HepG2 (cell line): Measurements from ENCODE around the gene MTSS2. TPM values are rescaled to one million over a fixed set of nuclear protein-coding genes. Genes with fewer than 3 reads are reported as not detected.

Experiments
- ATAC-seq: fragments of 200-7000 bp; cut with Tn5 transposase; 3 replicates; pipeline ENCODE4 v1.9.1; 2020; ENCODE audit warnings: mild to moderate bottlenecking, moderate library complexity
- BruUV-seq: library from RNA; stranded (reverse); fragments of 400-500 nt; replicated peaks from 2 replicates; lab custom pipeline; 2021; lab: Mats Ljungman, UMichigan
- CTCF ChIA-PET: fragments of 300-600 bp; formaldehyde crosslinking; extraction: SDS; loops from one replicate; lab custom pipeline; 2021; ENCODE audit warnings: low total read pairs, inconsistent platforms, low intra/inter-chr PET ratio; lab: Yijun Ruan, JAX
- POLR2A ChIA-PET: fragments of 350-600 bp; sonication (Branson Sonifier 250); formaldehyde crosslinking; loops from one replicate; lab custom pipeline; 2020; ENCODE audit warnings: antibody characterized with exemption, inconsistent platforms; lab: Yijun Ruan, JAX
- DNase-seq: peaks from one replicate; pipeline ENCODE4 v3.0.0-alpha.2; 2015; ENCODE audit warnings: low spot score
- FAIRE-seq: peaks from 3 replicates; lab custom pipeline; 2011; peaks lifted over from hg19 to GRCh38; lab: Jason Lieb, UNC
- H2AFZ ChIP-seq: one replicate; pipeline ENCODE4 v1.6.1; 2011; ENCODE audit warnings: low read length, inconsistent platforms
- H3K27ac ChIP-seq: fragments of 300-600 bp; 3 replicates; pipeline ENCODE4 v1.8.0; 2011; ENCODE audit warnings: mixed run types, mild to moderate bottlenecking, mixed read lengths, low read length, inconsistent platforms; ENCODE audit not compliant: insufficient read depth; ENCODE audit errors: extremely low read length
- H3K27me3 ChIP-seq, 2 experiments: fragments of 200-600 bp in 1 of 2; 2 replicates in 1 of 2; 3 replicates in 1 of 2; pipeline versions ENCODE4 v1.6.0 to v1.8.0; 2011; ENCODE audit warnings: low read length in 2 of 2, mild to moderate bottlenecking in 2 of 2, moderate library complexity in 2 of 2, inconsistent platforms in 1 of 2; ENCODE audit not compliant: insufficient read depth in 2 of 2, control insufficient read depth in 1 of 2
- H3K36me3 ChIP-seq, 2 experiments: fragments of 200-600 bp in 1 of 2; replicated peaks in 1 of 2; 2 replicates in 1 of 2; 3 replicates in 1 of 2; pipeline versions ENCODE4 v1.5.1 to v1.8.0; 2011; ENCODE audit warnings: low read length in 2 of 2, inconsistent platforms in 1 of 2; ENCODE audit not compliant: insufficient read depth in 2 of 2, control insufficient read depth in 1 of 2
- H3K4me1 ChIP-seq: 2 replicates; pipeline ENCODE4 v1.5.1; 2012; ENCODE audit warnings: low read length, inconsistent platforms; ENCODE audit not compliant: insufficient read depth
- H3K4me2 ChIP-seq: 2 replicates; pipeline ENCODE4 v1.6.0; 2011; ENCODE audit warnings: low read depth, low read length, inconsistent platforms
- H3K4me3 ChIP-seq, 3 experiments: fragments of 200-600 bp in 1 of 3; sonication (generic), shearing (Covaris generic) in 1 of 3; replicated peaks in 1 of 3; 2 replicates each; pipeline ENCODE4 v1.5.1; 2011 to 2016; ENCODE audit warnings: low read length in 3 of 3, inconsistent platforms in 2 of 3, low read depth in 2 of 3, mild to moderate bottlenecking in 2 of 3, control low read depth in 1 of 3, mixed read lengths in 1 of 3; ENCODE audit not compliant: insufficient read depth in 1 of 3
- H3K79me2 ChIP-seq: one replicate; pipeline ENCODE4 v1.6.1; 2011; ENCODE audit warnings: low read length, inconsistent platforms; ENCODE audit not compliant: insufficient read depth
- H3K9ac ChIP-seq: 2 replicates; pipeline ENCODE4 v1.6.0; 2011; ENCODE audit warnings: mild to moderate bottlenecking, low read depth, low read length, inconsistent platforms; ENCODE audit not compliant: insufficient read depth
- H3K9me3 ChIP-seq: 2 replicates; pipeline ENCODE4 v1.5.1; 2012; ENCODE audit warnings: mild to moderate bottlenecking, low read length
- H4K20me1 ChIP-seq: 2 replicates; pipeline ENCODE4 v1.6.0; 2011; ENCODE audit warnings: inconsistent platforms, mild to moderate bottlenecking, low read length, moderate library complexity; ENCODE audit not compliant: insufficient read depth
- BCL6 ChIP-seq: IDR thresholded peaks from 2 replicates; pipeline ENCODE4 v1.6.1; 2016; ENCODE audit warnings: missing genetic modification reagents, missing compliant biosample characterization
- BORCS8-MEF2B ChIP-seq: sonication (generic); formaldehyde crosslinking; IDR thresholded peaks from 2 replicates; pipeline ENCODE4 v1.8.0; 2022; ENCODE audit warnings: mild to moderate bottlenecking, missing genetic modification reagents
- FOXJ3 ChIP-seq: sonication (generic); formaldehyde crosslinking; IDR thresholded peaks from 2 replicates; pipeline ENCODE4 v1.4.0; 2020; ENCODE audit warnings: missing genetic modification reagents, mild to moderate bottlenecking, borderline replicate concordance
- KAT8 ChIP-seq: IDR thresholded peaks from 2 replicates; pipeline ENCODE4 v1.6.1; 2016; ENCODE audit warnings: missing genetic modification reagents, missing compliant biosample characterization
- LCORL ChIP-seq, 2 experiments: fragments of 450-650 bp in 1 of 2; sonication (generic) in 1 of 2; formaldehyde crosslinking in 1 of 2; IDR thresholded peaks; 2 replicates each; pipeline versions ENCODE4 v1.5.0 to v1.6.1; 2017 to 2020; ENCODE audit warnings: antibody characterized with exemption in 1 of 2, missing genetic modification reagents in 1 of 2
- MTA1 ChIP-seq: sonication (generic); formaldehyde crosslinking; IDR thresholded peaks from 2 replicates; pipeline ENCODE4 v1.4.0; 2020; ENCODE audit warnings: missing genetic modification reagents, mild to moderate bottlenecking, borderline replicate concordance
- PRPF4 ChIP-seq: fragments of 200-400 bp; formaldehyde crosslinking; IDR thresholded peaks from 2 replicates; pipeline ENCODE4 v1.6.1; 2016; ENCODE audit warnings: low read length, low read depth; ENCODE audit not compliant: poor library complexity, severe bottlenecking
- SMAD1 ChIP-seq: sonication (generic); formaldehyde crosslinking; IDR thresholded peaks from 2 replicates; pipeline ENCODE4 v1.4.0; 2020; ENCODE audit warnings: missing genetic modification reagents, low read depth, mild to moderate bottlenecking, borderline replicate concordance
- ZNF350 ChIP-seq: sonication (generic); formaldehyde crosslinking; IDR thresholded peaks from 2 replicates; pipeline ENCODE4 v1.4.0; 2020; ENCODE audit warnings: mild to moderate bottlenecking, low read depth, missing genetic modification reagents, borderline replicate concordance
- ZNF564 ChIP-seq: sonication (generic); formaldehyde crosslinking; IDR thresholded peaks from 2 replicates; pipeline ENCODE4 v1.8.1; 2023; ENCODE audit warnings: mild to moderate bottlenecking, missing genetic modification reagents
- ZNF761 ChIP-seq: sonication (generic); formaldehyde crosslinking; conservative IDR thresholded peaks from 2 replicates; pipeline ENCODE4 v1.4.0; 2020; ENCODE audit warnings: mild to moderate bottlenecking, missing genetic modification reagents
- ZNF768 ChIP-seq: sonication (generic); formaldehyde crosslinking; IDR thresholded peaks from 2 replicates; pipeline ENCODE4 v1.4.0; 2020; ENCODE audit warnings: missing genetic modification reagents
- WGBS: methylation state at CpG from one replicate; pipeline ENCODE4 v1.1.6; 2017; ENCODE audit warnings: low lambda C conversion rate; 5-methylcytosine and 5-hydroxymethylcytosine counted together
- in situ Hi-C: cut with HindIII; loops from 2 replicates; pipeline ENCODE4 v1.10.0; 2017; ENCODE audit warnings: low pct_unique_long_range_greater_than_20kb; ENCODE audit not compliant: extremely low pct_ligation_motif_present
- intact Hi-C: fragments of 100-400 bp; cut with micrococcal nuclease; formaldehyde crosslinking; loops from one replicate; pipeline ENCODE4 v1.10.0; 2022; ENCODE audit not compliant: unreplicated experiment
- polyA plus RNA-seq, 8 experiments: library from polyadenylated mRNA; depleted of rRNA in 3 of 8; stranded (reverse) in 7 of 8; unstranded in 1 of 8; fragments of >200 nt; fragmentation: Illumina TruSeq in 4 of 8; extraction: Trizol in 4 of 8; gene quantifications; 2 replicates each; pipeline versions ENCODE4 v1.2.1 to v1.2.3, GENCODE V29; 2011 to 2016; ENCODE audit warnings: low read depth in 4 of 8, missing spikeins in 1 of 8, mixed read lengths in 1 of 8; ENCODE audit not compliant: insufficient read depth in 1 of 8
- total RNA-seq, 5 experiments: library from RNA; depleted of rRNA; stranded (reverse); fragments of >200 nt; fragmentation: Illumina TruSeq; extraction: Trizol; gene quantifications; 2 replicates each; pipeline ENCODE4 v1.2.3, GENCODE V29; 2016; ENCODE audit warnings: low read depth in 1 of 5
- TF ChIP-seq, protein P1 (sequence below): sonication (generic); formaldehyde crosslinking; IDR thresholded peaks from 2 replicates; pipeline ENCODE4 v1.4.0; 2020; ENCODE audit warnings: missing genetic modification reagents, mild to moderate bottlenecking, borderline replicate concordance
- TF ChIP-seq, protein P2 (sequence below): sonication (generic); formaldehyde crosslinking; IDR thresholded peaks from 2 replicates; pipeline ENCODE4 v1.4.0; 2020; ENCODE audit warnings: missing genetic modification reagents, borderline replicate concordance
- TF ChIP-seq, protein P3 (sequence below): sonication (generic); formaldehyde crosslinking; IDR thresholded peaks from 2 replicates; pipeline ENCODE4 v1.4.0; 2020; ENCODE audit warnings: missing genetic modification reagents
- TF ChIP-seq, protein P4 (sequence below): sonication (generic); formaldehyde crosslinking; IDR thresholded peaks from 2 replicates; pipeline ENCODE4 v1.4.0; 2020; ENCODE audit warnings: missing genetic modification reagents

MTSS2 gene
- total and polyA plus RNA-seq, 2 of the 13 experiments (the other 11 are each of a cell fraction or from before 2014, with no cell fraction given), result 132 to 242 TPM

DNA sequence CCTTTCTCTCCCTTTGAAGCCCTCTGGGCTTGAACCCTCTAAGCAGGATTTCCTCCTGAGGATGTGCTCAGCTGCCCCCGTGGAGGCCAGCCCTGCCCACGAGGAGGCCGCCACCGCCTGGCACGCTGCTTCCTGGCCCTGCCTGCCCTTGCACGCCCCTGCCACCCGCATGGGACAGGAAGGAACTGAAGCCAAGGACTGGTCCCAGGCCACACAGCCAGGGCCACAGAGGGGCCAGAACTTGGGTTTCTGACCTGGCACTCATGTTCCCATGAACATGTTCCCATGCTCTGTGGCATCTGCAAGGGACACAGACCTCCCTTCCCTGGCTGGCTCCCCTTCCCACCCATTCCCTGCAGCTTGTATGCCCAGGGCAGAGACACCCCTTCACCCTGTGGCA is 24.1 kb upstream of the MTSS2 start:
- Histone ChIP-seq H3K27ac (peak overlapping the region; percentile 9), H3K9me3 (no peaks in the 10 kb centered on the region), H3K79me2 (no peaks in the 10 kb centered on the region), H3K27me3 (no peaks in the 10 kb centered on the region), H2AFZ (no peak overlapping the region), H3K9ac (no peak overlapping the region), H3K4me3 (no peak overlapping the region), H4K20me1 (no peaks in the 10 kb centered on the region), H3K4me2 (no peak overlapping the region), H3K4me1 (peaks cover 64% of the 10 kb centered on the region), H3K36me3 (peaks cover 0 to 5% of the 10 kb centered on the region in 2 experiments; a peak in 1 of 5 replicates)
- POLR2A ChIA-PET, result interaction anchor here (1.3 to 3.9 kb wide), 4 partner anchors 14 to 36 kb away, joined by 5 to 69 read pairs (median 10); no protein-coding TSS in a partner anchor
- in situ Hi-C loops (no loop called here), intact Hi-C loops (loop anchor here (1.0 kb wide), 1 partner anchor 48 kb away; no protein-coding TSS in a partner anchor)
- 98% methylated on average over 7 of the region's 7 CpGs for WGBS
- BruUV-seq, result no TSS peak
- ATAC-seq (no peak), DNase-seq (no peak), FAIRE-seq (no peak)
- CTCF ChIA-PET, result no interaction called here
- TF ChIP-seq ZNF350 (CRISPR knock-in tag) (0 out of 2 replicates have a peak, but pooled peaks have one; percentile 34), SMAD1 (CRISPR knock-in tag) (peak; percentile 68; the same call in 1 of the 2 replicates), BORCS8-MEF2B (CRISPR knock-in tag) (peak; percentile 53), KAT8 (no peak), MTA1 (CRISPR knock-in tag) (0 out of 2 replicates have a peak, but pooled peaks have one; percentile 18), ZNF761 (CRISPR knock-in tag) (no peak), ZNF768 (CRISPR knock-in tag) (peak; percentile 30; the same call in 1 of the 2 replicates), BCL6 (CRISPR knock-in tag) (no peak), LCORL (IDR thresholded peaks at IDR 0.05) (no peak), LCORL (CRISPR knock-in tag; IDR thresholded peaks at IDR 0.05) (no peak), FOXJ3 (no peak), ZNF564 (CRISPR knock-in tag) (no peak), PRPF4 (no peak)
- TF ChIP-seq, protein P1, sequence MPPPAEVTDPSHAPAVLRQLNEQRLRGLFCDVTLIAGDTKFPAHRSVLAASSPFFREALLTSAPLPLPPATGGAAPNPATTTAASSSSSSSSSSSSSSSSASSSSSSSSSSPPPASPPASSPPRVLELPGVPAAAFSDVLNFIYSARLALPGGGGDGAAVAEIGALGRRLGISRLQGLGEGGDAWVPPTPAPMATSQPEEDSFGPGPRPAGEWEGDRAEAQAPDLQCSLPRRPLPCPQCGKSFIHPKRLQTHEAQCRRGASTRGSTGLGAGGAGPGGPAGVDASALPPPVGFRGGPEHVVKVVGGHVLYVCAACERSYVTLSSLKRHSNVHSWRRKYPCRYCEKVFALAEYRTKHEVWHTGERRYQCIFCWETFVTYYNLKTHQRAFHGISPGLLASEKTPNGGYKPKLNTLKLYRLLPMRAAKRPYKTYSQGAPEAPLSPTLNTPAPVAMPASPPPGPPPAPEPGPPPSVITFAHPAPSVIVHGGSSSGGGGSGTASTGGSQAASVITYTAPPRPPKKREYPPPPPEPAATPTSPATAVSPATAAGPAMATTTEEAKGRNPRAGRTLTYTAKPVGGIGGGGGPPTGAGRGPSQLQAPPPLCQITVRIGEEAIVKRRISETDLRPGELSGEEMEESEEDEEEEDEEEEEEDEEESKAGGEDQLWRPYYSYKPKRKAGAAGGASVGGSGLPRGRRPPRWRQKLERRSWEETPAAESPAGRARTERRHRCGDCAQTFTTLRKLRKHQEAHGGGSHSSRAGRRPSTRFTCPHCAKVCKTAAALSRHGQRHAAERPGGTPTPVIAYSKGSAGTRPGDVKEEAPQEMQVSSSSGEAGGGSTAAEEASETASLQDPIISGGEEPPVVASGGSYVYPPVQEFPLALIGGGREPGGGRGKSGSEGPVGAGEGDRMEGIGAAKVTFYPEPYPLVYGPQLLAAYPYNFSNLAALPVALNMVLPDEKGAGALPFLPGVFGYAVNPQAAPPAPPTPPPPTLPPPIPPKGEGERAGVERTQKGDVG (CRISPR knock-in tag), result no peak
- TF ChIP-seq, protein P2, sequence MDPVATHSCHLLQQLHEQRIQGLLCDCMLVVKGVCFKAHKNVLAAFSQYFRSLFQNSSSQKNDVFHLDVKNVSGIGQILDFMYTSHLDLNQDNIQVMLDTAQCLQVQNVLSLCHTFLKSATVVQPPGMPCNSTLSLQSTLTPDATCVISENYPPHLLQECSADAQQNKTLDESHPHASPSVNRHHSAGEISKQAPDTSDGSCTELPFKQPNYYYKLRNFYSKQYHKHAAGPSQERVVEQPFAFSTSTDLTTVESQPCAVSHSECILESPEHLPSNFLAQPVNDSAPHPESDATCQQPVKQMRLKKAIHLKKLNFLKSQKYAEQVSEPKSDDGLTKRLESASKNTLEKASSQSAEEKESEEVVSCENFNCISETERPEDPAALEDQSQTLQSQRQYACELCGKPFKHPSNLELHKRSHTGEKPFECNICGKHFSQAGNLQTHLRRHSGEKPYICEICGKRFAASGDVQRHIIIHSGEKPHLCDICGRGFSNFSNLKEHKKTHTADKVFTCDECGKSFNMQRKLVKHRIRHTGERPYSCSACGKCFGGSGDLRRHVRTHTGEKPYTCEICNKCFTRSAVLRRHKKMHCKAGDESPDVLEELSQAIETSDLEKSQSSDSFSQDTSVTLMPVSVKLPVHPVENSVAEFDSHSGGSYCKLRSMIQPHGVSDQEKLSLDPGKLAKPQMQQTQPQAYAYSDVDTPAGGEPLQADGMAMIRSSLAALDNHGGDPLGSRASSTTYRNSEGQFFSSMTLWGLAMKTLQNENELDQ, result no peak
- TF ChIP-seq, protein P3, sequence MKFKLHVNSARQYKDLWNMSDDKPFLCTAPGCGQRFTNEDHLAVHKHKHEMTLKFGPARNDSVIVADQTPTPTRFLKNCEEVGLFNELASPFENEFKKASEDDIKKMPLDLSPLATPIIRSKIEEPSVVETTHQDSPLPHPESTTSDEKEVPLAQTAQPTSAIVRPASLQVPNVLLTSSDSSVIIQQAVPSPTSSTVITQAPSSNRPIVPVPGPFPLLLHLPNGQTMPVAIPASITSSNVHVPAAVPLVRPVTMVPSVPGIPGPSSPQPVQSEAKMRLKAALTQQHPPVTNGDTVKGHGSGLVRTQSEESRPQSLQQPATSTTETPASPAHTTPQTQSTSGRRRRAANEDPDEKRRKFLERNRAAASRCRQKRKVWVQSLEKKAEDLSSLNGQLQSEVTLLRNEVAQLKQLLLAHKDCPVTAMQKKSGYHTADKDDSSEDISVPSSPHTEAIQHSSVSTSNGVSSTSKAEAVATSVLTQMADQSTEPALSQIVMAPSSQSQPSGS (CRISPR knock-in tag), result no peak
- TF ChIP-seq, protein P4, sequence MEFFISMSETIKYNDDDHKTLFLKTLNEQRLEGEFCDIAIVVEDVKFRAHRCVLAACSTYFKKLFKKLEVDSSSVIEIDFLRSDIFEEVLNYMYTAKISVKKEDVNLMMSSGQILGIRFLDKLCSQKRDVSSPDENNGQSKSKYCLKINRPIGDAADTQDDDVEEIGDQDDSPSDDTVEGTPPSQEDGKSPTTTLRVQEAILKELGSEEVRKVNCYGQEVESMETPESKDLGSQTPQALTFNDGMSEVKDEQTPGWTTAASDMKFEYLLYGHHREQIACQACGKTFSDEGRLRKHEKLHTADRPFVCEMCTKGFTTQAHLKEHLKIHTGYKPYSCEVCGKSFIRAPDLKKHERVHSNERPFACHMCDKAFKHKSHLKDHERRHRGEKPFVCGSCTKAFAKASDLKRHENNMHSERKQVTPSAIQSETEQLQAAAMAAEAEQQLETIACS (CRISPR knock-in tag), result no peak
